PC-3 (cell line): ENCODE results near the gene MGAT3. TPM values are rescaled to one million over a fixed set of nuclear protein-coding genes. Genes with fewer than 3 reads are reported as not detected.

Experiments used
- total RNA-seq: library from RNA; depleted of rRNA; stranded (reverse); fragments of >200 nt; gene quantifications from 2 replicates; pipeline ENCODE4 v1.2.3, GENCODE V29; 2014; rRNA removed

The MGAT3 gene
- total RNA-seq, 1 experiment from 2014 or later, result not detected

Other genes with a start within 250 kb of the MGAT3 start
- gene PDGFB, start 212.0 kb upstream of the MGAT3 start, total RNA-seq, result 29.7 and 33.1 TPM in 2 replicates
- gene RPL3, start 137.4 kb upstream of the MGAT3 start, total RNA-seq, result 1,363 and 1,371 TPM in 2 replicates
- gene SYNGR1, start 107.0 kb upstream of the MGAT3 start, total RNA-seq, result 7.8 and 9.0 TPM in 2 replicates
- gene TAB1, start 57.2 kb upstream of the MGAT3 start, total RNA-seq, result 14.2 and 16.0 TPM in 2 replicates
- 22.1 and 23.2 TPM in 2 replicates for gene MIEF1, start 45.3 kb downstream of the MGAT3 start, total RNA-seq
- gene ATF4, start 63.5 kb downstream of the MGAT3 start, total RNA-seq, result 230 and 240 TPM in 2 replicates
- 253 and 320 TPM in 2 replicates for gene RPS19BP1, start 75.7 kb downstream of the MGAT3 start, total RNA-seq
- 0.06 TPM in 1 of 2 replicates, not detected in the other for gene CACNA1I, start 113.7 kb downstream of the MGAT3 start, total RNA-seq